HG02763 (cell line): ENCODE measurements around the gene LGALS16.
"Not testable (repeated sequence)": the region's sequence is repeated elsewhere in the genome, so short reads cannot be mapped to it uniquely, and the experiment has no call there.

Experiments used
- ATAC-seq: cut with Tn5 transposase; IDR thresholded peaks from one replicate; pipeline ENCODE4 v1.9.1; 2021; ENCODE audit warnings: mild to moderate bottlenecking, moderate library complexity; ENCODE audit not compliant: unreplicated experiment

LGALS16 gene

DNA sequence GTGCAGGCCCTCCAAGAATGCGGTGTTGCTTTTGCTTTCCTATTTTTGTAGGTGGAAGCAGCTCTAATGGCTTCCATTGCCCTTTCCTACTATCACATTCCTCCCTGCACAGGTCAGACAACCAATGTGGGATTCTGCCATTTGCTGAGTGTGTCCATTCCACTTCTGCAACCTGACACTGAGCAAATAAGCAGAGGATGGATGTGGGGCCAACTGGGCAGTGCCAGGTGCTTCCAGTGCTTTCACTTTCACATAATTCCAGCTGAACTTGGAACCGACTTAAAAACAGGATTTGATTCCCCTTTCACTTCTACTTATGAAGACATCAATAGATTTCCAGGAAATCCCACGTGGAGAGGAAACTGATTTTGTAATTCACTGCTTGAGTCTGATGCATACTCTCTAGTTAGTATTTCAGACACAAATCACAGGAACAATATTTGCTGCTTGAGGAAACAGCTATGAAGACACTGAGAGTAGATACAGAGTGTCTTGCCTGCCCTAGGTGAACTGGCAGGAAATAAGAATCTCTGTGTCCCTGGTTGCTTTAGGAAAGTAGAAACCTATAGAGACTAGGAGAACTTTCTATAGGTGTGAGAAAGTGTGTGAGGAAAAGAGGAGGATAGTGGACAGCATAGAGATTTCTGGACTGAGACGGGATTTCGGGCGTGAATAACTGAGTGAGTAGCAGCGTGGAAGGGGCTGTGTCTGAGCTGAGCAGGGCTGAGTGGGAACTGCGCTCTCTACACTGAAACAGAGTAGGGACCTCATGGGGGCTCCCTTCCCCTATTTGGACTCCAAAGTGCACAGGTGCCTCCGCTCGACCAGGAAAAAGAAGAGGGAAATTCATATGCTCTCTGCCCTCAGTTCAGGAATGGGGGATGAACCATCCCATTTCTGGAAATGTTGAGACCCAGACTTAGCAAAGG lies 22.5 kb downstream of the LGALS16 start:
- no peak for ATAC-seq

DNA sequence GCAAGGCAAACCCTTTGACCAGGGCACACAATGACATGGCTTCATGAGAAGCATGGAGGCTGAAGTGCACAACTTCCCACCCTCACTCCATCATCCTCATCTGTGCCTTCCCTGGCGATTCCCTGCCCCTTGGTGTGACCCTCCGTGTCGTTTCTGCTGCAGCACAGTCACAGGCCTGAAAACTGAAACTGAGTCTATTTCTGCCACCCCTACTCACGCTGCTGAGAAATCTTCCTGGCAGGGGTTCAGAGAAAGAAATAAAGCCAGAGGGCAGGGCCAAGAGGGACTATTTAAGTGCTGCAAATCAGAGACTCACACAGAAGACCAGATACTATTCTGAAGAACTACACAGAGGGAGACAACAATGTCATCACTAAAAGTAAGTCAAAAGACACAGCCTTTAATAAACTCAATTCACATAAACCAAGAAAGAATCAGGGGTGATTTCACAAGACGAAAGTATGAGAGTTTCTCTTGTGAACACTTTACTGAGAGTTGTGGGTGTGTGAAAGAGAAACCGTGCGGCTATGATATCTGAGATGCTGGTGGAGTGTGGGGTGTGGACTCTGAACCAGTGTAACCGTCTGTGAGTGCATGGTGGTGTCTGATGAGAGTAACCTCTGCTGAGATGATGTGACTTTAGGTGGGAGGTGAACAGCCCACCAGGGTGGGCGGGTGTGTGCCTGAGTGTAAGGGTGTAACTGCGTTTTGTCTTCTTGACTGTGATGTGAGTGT lies 23.5 kb downstream of the LGALS16 start:
- ATAC-seq: peak; percentile 48

DNA sequence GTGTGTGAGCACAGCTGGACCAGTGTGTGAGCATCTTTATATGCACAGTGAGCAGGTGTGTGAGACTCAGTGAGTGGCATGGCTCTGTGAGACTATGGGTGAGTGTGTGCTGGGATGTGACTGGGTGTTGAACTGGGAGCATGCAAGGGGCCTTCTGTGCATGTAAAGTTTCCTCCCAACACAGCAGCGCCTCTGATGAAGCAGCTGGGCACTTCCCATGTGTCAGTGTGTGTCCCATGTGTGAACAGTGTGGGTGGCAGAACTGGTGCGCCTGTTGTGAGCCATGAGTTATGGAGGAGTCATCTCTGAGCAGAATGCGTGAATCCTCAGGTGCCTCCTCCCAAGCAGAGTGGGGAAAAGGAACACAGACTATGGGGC lies 24.1 kb downstream of the LGALS16 start:
- ATAC-seq: peak; percentile 11

DNA sequence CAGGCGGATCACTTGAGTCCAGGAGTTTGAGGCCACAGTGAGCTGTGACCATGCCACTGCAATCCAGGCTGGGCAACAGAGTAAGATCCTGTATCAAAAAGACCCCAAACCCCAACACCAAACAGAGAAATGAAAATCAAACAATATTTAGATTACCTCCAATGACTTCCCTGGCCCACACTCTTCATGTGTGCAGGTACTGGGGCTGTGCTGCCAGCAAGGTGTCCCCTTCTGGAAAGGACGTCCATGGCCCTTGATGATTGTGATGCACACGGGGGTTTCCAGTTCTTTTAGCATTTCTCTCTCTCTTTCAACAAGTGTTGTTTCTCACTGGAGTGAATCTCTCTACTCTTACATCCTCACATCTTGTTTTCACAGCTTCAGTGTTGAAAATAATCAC lies 24.9 kb downstream of the LGALS16 start:
- ATAC-seq: no peak

DNA sequence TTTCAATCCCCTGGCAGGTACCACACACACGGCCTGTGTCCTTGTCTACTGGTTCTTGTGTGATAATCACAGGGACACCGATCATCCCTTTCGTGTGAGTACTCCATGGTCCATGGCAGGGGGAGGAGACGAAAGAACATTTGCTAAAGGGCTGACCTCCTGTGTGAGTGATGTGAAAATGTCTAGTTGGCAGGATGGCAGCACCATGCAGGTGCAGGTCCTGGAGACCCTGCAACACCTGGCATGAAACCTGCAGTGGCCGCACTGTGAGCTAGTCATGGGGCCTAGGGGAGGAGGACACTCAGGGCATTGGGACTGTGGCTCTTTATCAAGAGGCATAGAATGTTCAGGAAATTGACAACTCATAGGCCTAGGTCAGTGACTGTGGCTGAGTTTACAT lies 25.7 kb downstream of the LGALS16 start:
- ATAC-seq: no peak

DNA sequence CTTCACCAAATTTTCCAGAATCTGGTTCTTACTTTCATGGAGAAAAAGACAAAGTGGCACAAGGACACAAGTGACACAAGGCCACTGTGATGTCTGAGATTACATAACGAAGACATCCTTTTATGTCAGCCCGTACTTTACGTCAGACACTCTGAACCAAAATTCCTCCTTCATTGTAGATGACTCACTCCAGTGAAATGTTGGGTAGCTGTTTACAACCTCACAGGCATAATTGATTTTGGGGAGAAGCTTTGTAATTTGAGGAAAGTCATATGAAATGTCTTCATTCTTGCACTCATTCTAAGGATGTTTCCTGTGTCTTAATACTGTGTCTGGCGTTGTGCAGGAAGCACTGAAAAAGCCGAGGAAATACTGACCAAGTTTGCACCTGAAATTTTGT lies 28.6 kb downstream of the LGALS16 start:
- no peak for ATAC-seq

DNA sequence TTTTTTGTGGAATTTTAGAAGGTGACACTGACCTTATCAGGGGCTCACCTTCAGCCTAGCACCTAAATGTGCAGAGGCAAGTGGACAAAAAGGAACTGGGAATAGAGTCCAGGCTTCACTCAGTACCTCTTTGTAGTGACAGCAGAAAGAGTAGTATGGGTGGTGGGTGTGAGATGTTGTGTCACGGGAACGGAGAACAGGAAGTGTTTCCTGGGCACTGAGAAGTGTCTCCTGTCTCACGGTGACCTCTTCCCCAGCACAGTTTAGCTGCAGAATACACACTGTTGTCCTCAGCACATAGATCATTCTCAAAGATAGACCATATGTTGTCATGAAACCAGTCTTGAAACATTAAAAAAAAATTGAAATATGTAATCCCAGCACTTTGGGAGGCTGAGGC lies 31.0 kb downstream of the LGALS16 start:
- ATAC-seq: no peak

DNA sequence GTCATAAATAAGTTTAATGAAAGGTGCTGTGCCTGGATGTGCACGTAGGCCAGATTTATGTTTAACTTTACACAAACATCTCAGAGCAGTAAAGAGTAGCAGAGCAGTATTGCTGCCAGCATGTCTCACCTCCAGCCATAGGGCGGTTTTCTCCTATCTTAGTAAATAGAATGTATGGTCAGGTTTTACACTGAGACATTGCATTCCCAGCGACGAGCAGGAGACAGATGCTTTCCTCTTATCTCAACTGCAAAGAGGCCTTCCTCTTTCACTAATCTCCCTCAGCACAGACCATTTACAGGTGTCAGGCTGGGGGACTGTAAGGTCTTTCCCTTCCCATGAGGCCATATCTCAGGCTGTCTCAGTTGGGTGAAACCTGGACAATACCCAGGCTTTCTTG lies 32.9 kb downstream of the LGALS16 start:
- not testable (repeated sequence) for ATAC-seq

DNA sequence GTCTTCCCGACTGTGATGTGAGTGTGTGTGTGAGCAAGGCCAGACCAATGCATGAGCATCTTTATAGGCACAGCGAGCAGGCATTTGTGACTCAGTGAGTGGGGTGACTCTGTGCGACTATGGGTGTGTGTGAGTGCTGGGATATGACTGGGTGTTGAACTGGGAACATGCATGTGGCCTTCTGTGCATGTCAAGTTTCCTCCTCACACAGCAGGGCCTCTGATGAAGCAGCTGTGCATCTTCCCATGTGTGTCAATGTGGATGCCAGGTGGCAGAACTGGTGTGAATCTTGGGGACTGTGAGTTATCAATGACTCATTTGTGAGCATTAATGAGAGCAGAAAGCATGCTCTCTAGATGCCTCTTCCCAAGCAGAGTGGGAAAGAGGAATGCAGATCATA lies 36.5 kb downstream of the LGALS16 start:
- no peak for ATAC-seq

DNA sequence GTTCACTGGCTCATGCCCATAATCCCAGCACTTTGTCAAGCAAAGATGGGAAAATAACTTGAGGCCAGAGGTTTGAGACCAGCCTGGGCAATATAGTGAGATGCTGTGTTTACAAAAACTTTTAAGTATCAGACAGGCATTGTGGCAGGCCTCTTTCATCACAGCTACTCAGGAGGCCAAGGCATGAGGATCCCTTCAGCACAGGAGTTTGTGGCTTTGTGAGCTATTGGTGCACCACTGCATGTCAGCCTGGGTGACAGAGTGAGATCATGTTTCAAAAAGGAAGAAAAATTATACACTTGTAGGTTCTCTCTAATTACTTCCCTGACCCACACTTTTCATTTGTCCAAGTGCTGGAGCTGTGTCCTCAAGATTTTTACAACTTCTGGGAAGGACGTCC lies 37.1 kb downstream of the LGALS16 start:
- no peak for ATAC-seq

DNA sequence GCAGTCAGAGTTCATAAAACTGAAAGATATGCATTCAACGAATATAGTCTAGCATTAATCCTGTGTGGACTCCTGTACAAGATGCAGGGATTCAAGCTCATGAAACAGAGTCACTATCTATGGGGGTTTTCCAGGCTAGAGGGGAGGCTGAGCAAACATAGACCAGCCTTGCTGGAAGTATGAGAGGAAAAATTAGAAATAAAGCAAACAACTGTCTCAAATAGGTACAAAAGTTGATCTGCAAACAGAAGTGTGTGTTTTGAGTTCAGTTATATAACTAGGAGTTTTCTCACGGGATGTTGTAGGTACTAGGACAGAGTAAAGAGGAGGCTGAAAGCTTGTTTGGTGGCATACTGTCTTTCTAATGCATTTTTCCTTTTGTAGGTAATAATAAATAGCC lies 40.0 kb downstream of the LGALS16 start:
- ATAC-seq: no peak

DNA sequence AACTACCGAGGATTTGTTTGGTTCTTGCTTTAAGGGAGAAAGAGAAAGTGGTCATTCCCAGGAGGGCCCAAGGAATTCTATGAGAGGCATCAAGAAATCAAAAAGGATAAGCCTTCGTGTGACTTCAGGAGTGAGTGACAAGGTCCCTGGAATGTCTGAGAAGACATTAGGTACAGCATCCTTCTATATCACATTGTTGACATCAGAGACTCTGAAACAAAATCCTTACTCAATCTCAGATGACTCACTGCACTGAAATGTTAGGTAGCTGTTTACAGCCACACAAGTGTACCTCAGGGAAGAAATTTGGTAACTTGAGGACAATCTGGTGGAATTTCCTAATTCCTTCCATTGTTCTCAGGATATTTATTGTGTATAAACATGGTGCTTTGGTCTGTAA lies 40.7 kb downstream of the LGALS16 start:
- ATAC-seq: no peak

DNA sequence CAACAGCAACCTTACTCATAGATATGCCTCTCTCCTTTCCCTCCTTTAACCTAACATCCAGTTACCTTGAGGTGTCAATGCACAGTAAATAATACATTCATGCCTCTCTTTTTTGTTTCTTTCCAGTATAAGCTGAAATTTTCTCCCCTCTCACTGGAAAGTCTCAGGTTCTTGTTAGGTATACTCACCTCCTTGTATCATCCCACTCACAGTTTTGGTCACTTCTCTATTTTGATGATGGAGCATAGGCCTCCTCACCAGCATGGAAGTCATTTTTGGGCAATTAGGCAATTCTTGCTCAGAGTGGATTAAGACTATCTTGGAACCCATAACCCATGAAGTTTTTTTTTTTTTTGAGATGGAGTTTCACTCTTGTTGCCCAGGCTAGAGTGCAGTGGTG lies 42.8 kb downstream of the LGALS16 start:
- no peak for ATAC-seq

DNA sequence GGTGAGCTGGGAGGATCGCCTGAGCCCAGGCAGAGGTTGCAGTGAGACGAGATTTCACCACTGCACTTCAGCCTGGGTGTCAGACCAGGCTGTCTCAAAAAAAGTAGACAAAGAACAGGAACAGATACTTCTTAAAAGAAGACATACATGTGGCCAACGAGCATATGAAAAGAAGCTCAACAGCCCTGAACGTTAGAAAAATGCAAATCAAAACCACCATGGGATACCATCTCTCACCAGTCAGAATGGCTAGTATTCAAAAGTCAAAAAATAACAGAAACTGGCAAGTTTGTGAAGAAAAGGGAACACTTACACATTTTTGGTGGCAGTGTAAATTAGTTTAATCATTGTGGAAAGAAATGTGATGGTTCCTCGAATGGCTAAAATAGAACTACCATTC lies 45.6 kb downstream of the LGALS16 start:
- no peak for ATAC-seq

DNA sequence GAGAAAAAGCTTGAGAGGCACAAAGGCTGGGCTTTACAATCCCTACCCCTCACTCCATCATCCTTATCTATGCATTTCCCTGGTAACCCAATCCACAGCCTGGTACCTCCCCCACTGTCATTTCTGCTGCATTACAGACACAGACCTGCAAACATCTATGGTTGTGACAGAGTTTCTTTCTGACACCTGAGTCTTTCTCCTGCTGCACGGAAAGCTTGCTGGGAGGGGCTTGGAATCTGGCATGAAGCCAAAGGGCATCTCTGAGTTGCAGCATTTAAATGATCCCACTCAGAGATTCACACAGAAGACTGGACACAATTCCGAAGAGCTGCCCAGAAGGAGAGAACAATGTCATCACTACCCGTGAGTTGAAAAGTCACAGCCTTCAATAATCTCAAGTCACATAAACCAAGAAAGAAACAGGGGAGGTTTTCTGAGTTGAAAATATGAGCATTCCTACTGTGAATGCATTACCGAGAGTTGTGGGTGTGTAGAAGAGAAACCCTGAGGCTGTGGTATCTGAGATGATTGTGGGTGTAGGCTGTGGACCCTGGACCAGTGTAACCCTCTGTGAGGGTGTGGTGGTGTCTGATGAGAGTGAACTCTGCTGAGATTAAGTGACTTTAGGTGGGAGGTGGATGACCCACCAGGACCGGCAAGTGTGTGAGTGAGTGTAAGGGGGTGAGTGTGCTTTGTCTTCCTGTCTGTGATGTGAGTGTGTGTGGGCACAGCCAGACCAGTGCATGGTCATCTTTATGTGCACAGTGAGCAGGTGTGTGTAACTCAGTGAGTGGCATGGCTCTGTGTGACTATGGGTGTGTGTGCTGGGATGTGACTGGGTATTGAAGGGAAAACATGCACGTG lies 48.7 kb downstream of the LGALS16 start, which contains the start of gene LGALS14:
Gene LGALS14 (plus strand): TSS at position 301 of the 864 bp plus-strand sequence. CDS start 48 bp downstream, at position 349.
- ATAC-seq: no peak

DNA sequence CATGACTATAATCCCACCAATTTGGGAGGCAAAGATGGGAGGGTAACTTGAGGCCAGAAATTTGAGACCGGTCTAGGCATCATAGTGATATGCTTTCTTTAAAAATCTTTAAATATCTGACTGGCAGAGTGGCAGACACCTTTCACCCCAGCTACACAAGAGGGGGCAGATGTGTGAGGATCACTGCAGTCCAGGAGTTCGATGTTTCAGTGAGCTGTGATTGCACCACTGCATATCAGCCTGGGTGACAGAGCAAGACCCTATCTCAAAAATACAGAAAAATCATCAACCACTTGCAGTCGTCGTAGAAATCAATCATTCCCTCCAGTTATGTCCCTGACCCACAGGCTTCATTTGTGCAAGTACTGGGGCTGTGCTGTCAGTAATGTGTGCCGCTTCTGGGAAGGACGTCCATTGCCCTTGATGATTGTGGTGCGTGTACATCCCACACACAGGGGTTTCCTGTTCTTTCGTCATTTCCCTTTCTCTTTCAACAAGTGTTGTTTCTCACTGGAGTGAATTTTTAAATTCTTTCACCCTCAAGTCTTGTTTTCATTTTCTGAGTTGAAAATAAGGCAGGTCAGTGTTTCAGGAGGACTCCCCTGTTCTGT lies 50.0 kb downstream of the LGALS16 start:
- no peak for ATAC-seq

DNA sequence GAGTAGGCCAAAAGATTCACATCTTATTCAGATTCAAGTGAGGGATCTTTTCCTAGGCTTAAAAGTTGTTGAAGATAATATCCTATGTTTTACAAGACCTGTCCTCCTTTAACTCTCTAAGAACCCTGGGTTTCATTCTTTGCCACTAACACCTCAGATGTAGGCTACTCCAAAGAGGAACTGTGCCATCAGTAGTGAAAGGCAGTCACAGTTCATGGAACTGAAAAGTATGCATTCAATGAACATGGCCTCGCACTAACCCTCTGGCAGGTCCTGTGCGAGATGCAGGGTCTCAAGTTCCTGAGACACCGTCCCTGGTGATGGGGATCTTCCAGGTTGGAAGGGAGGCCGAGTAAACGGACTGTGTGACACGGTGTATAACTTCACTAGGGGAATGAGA lies 52.9 kb downstream of the LGALS16 start:
- no peak for ATAC-seq

DNA sequence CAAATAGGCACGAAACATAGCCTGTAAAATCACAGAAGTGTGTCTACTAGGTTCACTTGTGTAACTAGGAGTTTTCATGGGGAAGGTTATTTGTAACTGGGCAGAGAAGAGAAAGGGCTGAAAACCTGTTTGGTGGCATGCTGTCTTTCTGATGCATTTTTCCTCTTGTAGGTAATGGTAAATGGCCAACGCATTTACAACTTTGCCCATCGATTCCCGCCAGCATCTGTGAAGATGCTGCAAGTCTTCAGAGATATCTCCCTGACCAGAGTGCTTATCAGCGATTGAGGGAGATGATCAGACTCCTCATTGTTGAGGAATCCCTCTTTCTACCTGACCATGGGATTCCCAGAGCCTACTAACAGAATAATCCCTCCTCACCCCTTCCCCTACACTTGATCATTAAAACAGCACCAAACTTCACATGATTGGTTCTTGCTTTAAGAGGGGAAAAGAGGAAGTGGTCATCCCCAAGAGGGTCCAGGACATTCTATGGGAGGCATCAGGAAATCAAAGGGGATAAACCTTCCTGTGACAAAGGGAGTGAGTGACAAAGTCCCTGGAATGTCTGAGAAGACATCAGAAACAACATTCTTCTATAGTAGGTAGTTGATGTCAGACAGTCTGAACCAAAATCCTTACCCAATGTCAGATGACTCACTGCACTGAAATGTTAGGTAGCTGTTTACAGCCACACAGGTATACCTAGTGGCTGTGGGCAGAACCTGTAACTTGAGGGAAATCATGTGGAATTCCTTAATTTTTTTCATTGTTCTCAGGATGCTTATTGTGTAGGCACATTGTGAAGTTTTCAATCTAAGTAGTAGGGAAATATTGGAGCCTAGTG lies 53.5 kb downstream of the LGALS16 start:
- no peak for ATAC-seq
